Measurements from ENCODE around the gene PBX3. TPM values are rescaled to one million over a fixed set of nuclear protein-coding genes. Genes with fewer than 3 reads are reported as not detected.

The PBX3 gene
- total and polyA plus RNA-seq, 2 of the 13 experiments (the other 11 are each of a cell fraction or from before 2014, with no cell fraction given) = 6.0 to 11.2 TPM

DNA sequence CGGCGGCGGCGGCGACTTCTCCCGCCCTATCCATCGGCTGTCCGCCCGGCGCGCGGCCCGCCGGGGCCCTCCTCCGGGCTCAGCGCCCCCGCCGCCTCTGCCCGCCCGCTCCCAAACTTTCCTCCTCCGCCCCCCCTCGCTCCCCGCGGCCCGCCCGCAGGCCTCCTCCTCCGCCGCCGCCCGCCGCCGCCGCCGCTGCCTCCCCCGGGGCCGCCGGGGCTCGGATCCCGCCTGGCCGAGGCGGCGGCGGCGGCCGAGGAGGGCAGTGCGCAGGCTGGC is 460 bp upstream of the PBX3 start:
- in situ Hi-C loops (cut with HindIII; ENCODE audit: extremely low pct_ligation_motif_present, low pct_unique_long_range_greater_than_20kb) (no loop called here), intact Hi-C loops (cut with micrococcal nuclease; ENCODE audit: unreplicated experiment) (loop anchor here (5.0 kb wide), 2 partner anchors 39 to 141 kb away; partner anchors contain the start of gene MAPKAP1)
- Histone ChIP-seq H4K20me1 (ENCODE audit: insufficient read depth, low read length) (no peaks in the 10 kb centered on the region), H3K4me2 (ENCODE audit: low read depth, low read length) (no peak overlapping the region), H3K4me3 (replicated peaks in 1 of 3; ENCODE audit: insufficient read depth in 1 of 3, low read depth in 2 of 3, low read length in 3 of 3) (peak overlapping the region; percentile 55 to 85 (median 82); a peak in 4 of 6 replicates), H2AFZ (ENCODE audit: low read length) (no peak overlapping the region), H3K27ac (ENCODE audit: extremely low read length, insufficient read depth, low read length) (no peak overlapping the region), H3K36me3 (replicated peaks in 1 of 2; ENCODE audit: control insufficient read depth in 1 of 2, insufficient read depth in 2 of 2, low read length in 2 of 2) (no peaks in the 10 kb centered on the region), H3K4me1 (ENCODE audit: insufficient read depth, low read length) (peaks cover 47% of the 10 kb centered on the region), H3K79me2 (ENCODE audit: insufficient read depth, low read length) (no peaks in the 10 kb centered on the region), H3K9ac (ENCODE audit: insufficient read depth, low read depth, low read length) (no peak overlapping the region), H3K9me3 (ENCODE audit: low read length) (no peaks in the 10 kb centered on the region), H3K27me3 (ENCODE audit: control insufficient read depth in 1 of 2, insufficient read depth in 2 of 2, low read length in 2 of 2) (0 out of 5 replicates have a peak, but pooled peaks cover 0 to 3% of the 10 kb centered on the region in 2 experiments)
- BruUV-seq (replicated peaks) = no TSS peak
- CTCF ChIA-PET (ENCODE audit: low intra/inter-chr PET ratio, low total read pairs) = no interaction called here
- TF ChIP-seq FIP1L1 (IDR thresholded peaks at IDR 0.05; ENCODE audit: borderline replicate concordance, insufficient read depth, low read depth, low read length) (no peak), ZNF451 (CRISPR knock-in tag; IDR thresholded peaks at IDR 0.05) (no peak), MYC (CRISPR knock-in tag; IDR thresholded peaks at IDR 0.05; ENCODE audit: borderline replicate concordance) (no peak), RAD21 (CRISPR knock-in tag; IDR thresholded peaks at IDR 0.05) (0 out of 2 replicates have a peak, but pooled peaks have one; percentile 6)
- POLR2A ChIA-PET = interaction anchor here (2.1 kb wide), 1 partner anchor 40 kb away, joined by 10 read pairs; the partner anchor contains the start of gene MAPKAP1
- no peak for FAIRE-seq
- DNase-seq (ENCODE audit: low spot score) = no peak
- ATAC-seq = no peak
- WGBS (ENCODE audit: low lambda C conversion rate) = 5% methylated on average over 4 of the region's 46 CpGs

- Histone ChIP-seq H3K9me3 (ENCODE audit: low read length) (no peaks in the 10 kb centered on the region), H3K27ac (ENCODE audit: extremely low read length, insufficient read depth, low read length) (no peak overlapping the region), H3K79me2 (ENCODE audit: insufficient read depth, low read length) (no peaks in the 10 kb centered on the region), H3K4me3 (replicated peaks in 1 of 3; ENCODE audit: insufficient read depth in 1 of 3, low read depth in 2 of 3, low read length in 3 of 3) (peak overlapping the region; percentile 69 to 85 (median 82)), H4K20me1 (ENCODE audit: insufficient read depth, low read length) (no peaks in the 10 kb centered on the region), H3K4me2 (ENCODE audit: low read depth, low read length) (peak overlapping the region; percentile 92), H2AFZ (ENCODE audit: low read length) (no peak overlapping the region), H3K36me3 (replicated peaks in 1 of 2; ENCODE audit: control insufficient read depth in 1 of 2, insufficient read depth in 2 of 2, low read length in 2 of 2) (no peaks in the 10 kb centered on the region), H3K27me3 (ENCODE audit: control insufficient read depth in 1 of 2, insufficient read depth in 2 of 2, low read length in 2 of 2) (0 out of 5 replicates have a peak, but pooled peaks cover 0 to 3% of the 10 kb centered on the region in 2 experiments), H3K9ac (ENCODE audit: insufficient read depth, low read depth, low read length) (peak overlapping the region; percentile 58), H3K4me1 (ENCODE audit: insufficient read depth, low read length) (peaks cover 47% of the 10 kb centered on the region)
- WGBS (ENCODE audit: low lambda C conversion rate) = 14% methylated on average over 1 of the region's 88 CpGs
- DNase-seq (ENCODE audit: low spot score) (no peak), FAIRE-seq (no peak), ATAC-seq (no peak)
- in situ Hi-C loops (cut with HindIII; ENCODE audit: extremely low pct_ligation_motif_present, low pct_unique_long_range_greater_than_20kb) = no loop called here
- ChIA-PET POLR2A (interaction anchor here (0.6 to 1.1 kb wide), 2 partner anchors 35 to 41 kb away, joined by 3 read pairs; partner anchors contain the start of gene MAPKAP1), CTCF (ENCODE audit: low intra/inter-chr PET ratio, low total read pairs) (no interaction called here)
- intact Hi-C loops (cut with micrococcal nuclease; ENCODE audit: unreplicated experiment) = loop anchor here (5.0 kb wide), 2 partner anchors 41 to 139 kb away; partner anchors contain the start of gene MAPKAP1
- no TSS peak for BruUV-seq (replicated peaks)
- TF ChIP-seq ZNF530 (CRISPR knock-in tag; IDR thresholded peaks at IDR 0.05; ENCODE audit: low read depth) (no peak), ZNF562 (CRISPR knock-in tag; IDR thresholded peaks at IDR 0.05; ENCODE audit: borderline replicate concordance) (no peak), ZNF446 (CRISPR knock-in tag; IDR thresholded peaks at IDR 0.05) (no peak), GZF1 (CRISPR knock-in tag; IDR thresholded peaks at IDR 0.05) (no peak), NFYB (CRISPR knock-in tag; IDR thresholded peaks at IDR 0.05) (no peak), FOXK1 (CRISPR knock-in tag; IDR thresholded peaks at IDR 0.05; ENCODE audit: borderline replicate concordance, low read depth) (no peak), ZNF367 (CRISPR knock-in tag; IDR thresholded peaks at IDR 0.05; ENCODE audit: borderline replicate concordance) (no peak), KLF12 (CRISPR knock-in tag; IDR thresholded peaks at IDR 0.05; ENCODE audit: borderline replicate concordance) (no peak), ZNF839 (CRISPR knock-in tag; IDR thresholded peaks at IDR 0.05; ENCODE audit: borderline replicate concordance) (no peak), STAG1 (CRISPR knock-in tag; IDR thresholded peaks at IDR 0.05) (no peak), ADNP (CRISPR knock-in tag; IDR thresholded peaks at IDR 0.05) (no peak), ZC3H4 (CRISPR knock-in tag; IDR thresholded peaks at IDR 0.05; ENCODE audit: borderline replicate concordance) (no peak)
- TF ChIP-seq, protein P1, sequence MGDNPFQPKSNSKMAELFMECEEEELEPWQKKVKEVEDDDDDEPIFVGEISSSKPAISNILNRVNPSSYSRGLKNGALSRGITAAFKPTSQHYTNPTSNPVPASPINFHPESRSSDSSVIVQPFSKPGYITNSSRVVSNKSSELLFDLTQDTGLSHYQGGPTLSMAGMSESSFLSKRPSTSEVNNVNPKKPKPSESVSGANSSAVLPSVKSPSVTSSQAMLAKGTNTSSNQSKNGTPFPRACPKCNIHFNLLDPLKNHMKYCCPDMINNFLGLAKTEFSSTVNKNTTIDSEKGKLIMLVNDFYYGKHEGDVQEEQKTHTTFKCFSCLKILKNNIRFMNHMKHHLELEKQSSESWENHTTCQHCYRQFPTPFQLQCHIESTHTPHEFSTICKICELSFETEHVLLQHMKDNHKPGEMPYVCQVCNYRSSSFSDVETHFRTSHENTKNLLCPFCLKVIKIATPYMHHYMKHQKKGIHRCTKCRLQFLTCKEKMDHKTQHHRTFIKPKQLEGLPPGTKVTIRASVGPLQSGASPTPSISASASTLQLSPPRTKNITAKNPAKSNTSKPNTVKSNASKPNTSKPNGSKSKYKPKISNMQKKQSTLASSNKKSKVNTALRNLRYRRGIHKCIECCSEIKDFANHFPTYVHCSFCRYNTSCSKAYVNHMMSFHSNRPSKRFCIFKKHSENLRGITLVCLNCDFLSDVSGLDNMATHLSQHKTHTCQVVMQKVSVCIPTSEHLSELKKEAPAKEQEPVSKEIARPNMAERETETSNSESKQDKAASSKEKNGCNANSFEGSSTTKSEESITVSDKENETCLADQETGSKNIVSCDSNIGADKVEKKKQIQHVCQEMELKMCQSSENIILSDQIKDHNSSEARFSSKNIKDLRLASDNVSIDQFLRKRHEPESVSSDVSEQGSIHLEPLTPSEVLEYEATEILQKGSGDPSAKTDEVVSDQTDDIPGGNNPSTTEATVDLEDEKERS (CRISPR knock-in tag; IDR thresholded peaks at IDR 0.05) = no peak
These were observed 732 bp downstream of the PBX3 start for GRCh38 chr9:125747765-125748445.

Data from HepG2 (cell line).